Peyer's patch (tissue), 4 donors: ENCODE measurements around the gene PA2G4. TPM values are rescaled to one million over a fixed set of nuclear protein-coding genes. Genes with fewer than 3 reads are reported as not detected.

Experiments used
- DNase-seq, 3 donors: peaks; one replicate each; pipeline ENCODE4 v3.0.0-alpha.2; 2017 to 2019
- H3K27ac ChIP-seq, 4 donors: fragments of 200-600 bp; sonication (generic); one replicate each; pipeline ENCODE4 v1.5.1; 2016 to 2019
- H3K27me3 ChIP-seq, 2 donors: fragments of 200-600 bp; sonication (generic); one replicate each; pipeline ENCODE4 v1.5.1; 2019
- H3K36me3 ChIP-seq, 3 donors: fragments of 200-600 bp; sonication (generic); one replicate each; pipeline ENCODE4 v1.5.1; 2016 to 2019
- H3K4me1 ChIP-seq, 4 donors: fragments of 200-600 bp; sonication (generic); one replicate each; pipeline ENCODE4 v1.5.1; 2016 to 2019
- H3K4me3 ChIP-seq, 4 donors: fragments of 200-600 bp; sonication (generic); 1 replicate in 3 of 4; 2 replicates in 1 of 4; pipeline ENCODE4 v1.5.1; 2016 to 2019; ENCODE audit warnings: mild to moderate bottlenecking in 1 of 4
- H3K9me3 ChIP-seq, 4 donors: fragments of 200-600 bp; sonication (generic); one replicate each; pipeline ENCODE4 v1.5.1; 2016 to 2019; ENCODE audit warnings: mild to moderate bottlenecking in 1 of 4
- CTCF ChIP-seq, 6 experiments: fragments of 450-650 bp in 4 of 6; fragments of 200-600 bp in 2 of 6; sonication (generic) in 1 of 6; IDR thresholded peaks; one replicate each; pipeline ENCODE4 v1.5.1; 2017 to 2019; ENCODE audit warnings: antibody characterized with exemption in 6 of 6, mild to moderate bottlenecking in 3 of 6, moderate library complexity in 1 of 6
- POLR2A ChIP-seq, 2 donors: fragments of 450-650 bp; IDR thresholded peaks; one replicate each; pipeline ENCODE4 v1.5.1; 2017; ENCODE audit warnings: antibody characterized with exemption in 2 of 2, mild to moderate bottlenecking in 2 of 2, moderate library complexity in 2 of 2
- total RNA-seq, 4 donors: library from RNA; depleted of rRNA; stranded (reverse); fragments of >200 nt; gene quantifications; one replicate each; pipeline ENCODE4 v1.1.0, GENCODE V29; 2016

PA2G4 gene
- total RNA-seq, 4 donors from 2014 or later = 34.3 to 221 (median 48.7) TPM

- TF ChIP-seq CTCF (IDR thresholded peaks at IDR 0.05) (no peak), POLR2A (IDR thresholded peaks at IDR 0.05) (no peak)
- no peaks in the 10 kb centered on the region for H3K27me3 ChIP-seq
- no peak overlapping the region for H3K4me3 ChIP-seq
- peaks cover 3 to 30% (median 5%) of the 10 kb centered on the region in 4 donors for H3K4me1 ChIP-seq
- H3K9me3 ChIP-seq = no peaks in the 10 kb centered on the region
- H3K36me3 ChIP-seq = peaks cover 0 to 19% (median 0%) of the 10 kb centered on the region in 3 donors
- no peak for DNase-seq
- H3K27ac ChIP-seq = no peak overlapping the region
Observed at GRCh38 chr12:56121204-56121870, 17.0 kb downstream of the PA2G4 start.

- Histone ChIP-seq H3K36me3 (peaks cover 0 to 19% (median 0%) of the 10 kb centered on the region in 3 donors), H3K4me1 (peaks cover 5 to 42% (median 12%) of the 10 kb centered on the region in 4 donors), H3K27ac (no peak overlapping the region), H3K4me3 (no peak overlapping the region), H3K9me3 (no peaks in the 10 kb centered on the region), H3K27me3 (no peaks in the 10 kb centered on the region)
- TF ChIP-seq CTCF (IDR thresholded peaks at IDR 0.05) = no peak
- TF ChIP-seq POLR2A (IDR thresholded peaks at IDR 0.05) = no peak
- no peak for DNase-seq
Observed at GRCh38 chr12:56122637-56123036, 18.3 kb downstream of the PA2G4 start.

- no peak for DNase-seq
- Histone ChIP-seq H3K27me3 (no peaks in the 10 kb centered on the region), H3K36me3 (peaks cover 0 to 19% (median 0%) of the 10 kb centered on the region in 3 donors), H3K27ac (peak overlapping the region in 1 of 4 donors; percentile 2), H3K4me1 (peaks cover 1 to 36% (median 11%) of the 10 kb centered on the region in 4 donors), H3K4me3 (no peak overlapping the region), H3K9me3 (no peaks in the 10 kb centered on the region)
- TF ChIP-seq CTCF (IDR thresholded peaks at IDR 0.05) = no peak
Observed at GRCh38 chr12:56124133-56124532, 19.8 kb downstream of the PA2G4 start.

GRCh38 chr12:56126732-56127239 is 22.4 kb downstream of the PA2G4 start:
- H3K27me3 ChIP-seq = no peaks in the 10 kb centered on the region
- TF ChIP-seq CTCF (IDR thresholded peaks at IDR 0.05) (no peak), POLR2A (IDR thresholded peaks at IDR 0.05) (no peak)
- peak overlapping the region; percentile 52 to 96 (median 80) for H3K27ac ChIP-seq
- H3K4me3 ChIP-seq = no peak overlapping the region
- H3K4me1 ChIP-seq = peaks cover 4 to 35% (median 17%) of the 10 kb centered on the region in 4 donors
- H3K36me3 ChIP-seq = peaks cover 0 to 12% (median 0%) of the 10 kb centered on the region in 3 donors
- no peak for DNase-seq
- no peaks in the 10 kb centered on the region for H3K9me3 ChIP-seq

GRCh38 chr12:56127485-56127887 is 23.1 kb downstream of the PA2G4 start:
- TF ChIP-seq CTCF (IDR thresholded peaks at IDR 0.05) (peak in 1 of 6 experiments; percentile 9), POLR2A (IDR thresholded peaks at IDR 0.05) (no peak)
- H3K27me3 ChIP-seq = no peaks in the 10 kb centered on the region
- no peaks in the 10 kb centered on the region for H3K9me3 ChIP-seq
- H3K4me1 ChIP-seq = peaks cover 4 to 35% (median 17%) of the 10 kb centered on the region in 4 donors
- peaks cover 0 to 15% (median 0%) of the 10 kb centered on the region in 3 donors for H3K36me3 ChIP-seq
- H3K4me3 ChIP-seq = peak overlapping the region in 3 of 4 donors; percentile 82 to 93 (median 88)
- DNase-seq = no peak
- peak overlapping the region; percentile 52 to 96 (median 80) for H3K27ac ChIP-seq
